Stimulated activated CD8-positive, alpha-beta memory T cell treated with anti-CD3 and anti-CD28 coated beads, Interleukin-4, amount 100 ng/mL, for 48 hours (primary cell): ENCODE measurements around the gene CSNK2B.

Source experiments
- DNase-seq: peaks from one replicate; pipeline ENCODE4 v3.0.0-alpha.2; 2020

Gene CSNK2B

GRCh38 chr6:31665501-31666336, at the start of gene CSNK2B:
Gene CSNK2B, plus strand, starts transcription at chr6:31666080. Its CDS starts 752 bp downstream, at chr6:31666832.
- DNase-seq, result peak; percentile 98

GRCh38 chr6:31617010-31617409, 48.9 kb upstream of the CSNK2B start:
- no peak for DNase-seq

- DNase-seq, result peak; percentile 98
These were observed 45.9 kb upstream of the CSNK2B start for GRCh38 chr6:31619805-31620585.

GRCh38 chr6:31620586-31621319, 45.1 kb upstream of the CSNK2B start, which contains the start of gene PRRC2A:
Gene PRRC2A, plus strand, starts transcription at chr6:31620715. Its CDS starts 2,075 bp downstream, at chr6:31622790.
- DNase-seq, result peak; percentile 84

- DNase-seq, result no peak
These were observed 44.5 kb upstream of the CSNK2B start for GRCh38 chr6:31621320-31621939.

- no peak for DNase-seq
These were observed 43.9 kb upstream of the CSNK2B start for GRCh38 chr6:31621991-31622390.

GRCh38 chr6:31622684-31623091, 43.2 kb upstream of the CSNK2B start:
- no peak for DNase-seq

GRCh38 chr6:31624070-31624469, 41.8 kb upstream of the CSNK2B start:
- DNase-seq, result no peak

GRCh38 chr6:31626952-31627351, 38.9 kb upstream of the CSNK2B start:
- DNase-seq, result no peak

- DNase-seq, result no peak
These were observed 38.1 kb upstream of the CSNK2B start for GRCh38 chr6:31627690-31628287.

GRCh38 chr6:31629014-31629413, 36.9 kb upstream of the CSNK2B start:
- no peak for DNase-seq

- DNase-seq, result no peak
These were observed 35.5 kb upstream of the CSNK2B start for GRCh38 chr6:31630177-31630934.

GRCh38 chr6:31631209-31631608, 34.7 kb upstream of the CSNK2B start:
- DNase-seq, result no peak

GRCh38 chr6:31631681-31632278, 34.1 kb upstream of the CSNK2B start:
- DNase-seq, result no peak

GRCh38 chr6:31632279-31632946, 33.5 kb upstream of the CSNK2B start:
- DNase-seq, result no peak

GRCh38 chr6:31633447-31633846, 32.4 kb upstream of the CSNK2B start:
- DNase-seq, result no peak

GRCh38 chr6:31634131-31634530, 31.7 kb upstream of the CSNK2B start:
- DNase-seq, result no peak

GRCh38 chr6:31634969-31635575, 30.8 kb upstream of the CSNK2B start:
- DNase-seq, result no peak

GRCh38 chr6:31636698-31637596, 28.9 kb upstream of the CSNK2B start:
- DNase-seq, result no peak
